ENCODE data around the gene RASSF3.
"Not testable (repeated sequence)": the region's sequence is repeated elsewhere in the genome, so short reads cannot be mapped to it uniquely, and the experiment has no call there.

Gene RASSF3

GRCh38 chr12:64671681-64672080 lies 61.4 kb downstream of the RASSF3 start:
- no peak for DNase-seq (ENCODE audit: low spot score)

- DNase-seq (ENCODE audit: low spot score), result no peak
Measured at GRCh38 chr12:64672925-64673409, 62.7 kb downstream of the RASSF3 start.

- DNase-seq (ENCODE audit: low spot score), result no peak
Measured at GRCh38 chr12:64673490-64674169, 63.3 kb downstream of the RASSF3 start.

GRCh38 chr12:64674367-64674922 lies 64.2 kb downstream of the RASSF3 start:
- DNase-seq (ENCODE audit: low spot score), result no peak

- DNase-seq (ENCODE audit: low spot score), result no peak
Measured at GRCh38 chr12:64675795-64676194, 65.5 kb downstream of the RASSF3 start.

GRCh38 chr12:64678248-64678647 lies 68.0 kb downstream of the RASSF3 start:
- no peak for DNase-seq (ENCODE audit: low spot score)

GRCh38 chr12:64678835-64679234 lies 68.5 kb downstream of the RASSF3 start:
- DNase-seq (ENCODE audit: low spot score), result no peak

- DNase-seq (ENCODE audit: low spot score), result peak; percentile 51
Measured at GRCh38 chr12:64679487-64680001, 69.2 kb downstream of the RASSF3 start.

- no peak for DNase-seq (ENCODE audit: low spot score)
Measured at GRCh38 chr12:64680235-64680634, 69.9 kb downstream of the RASSF3 start.

- DNase-seq (ENCODE audit: low spot score), result no peak
Measured at GRCh38 chr12:64681200-64682052, 71.1 kb downstream of the RASSF3 start.

GRCh38 chr12:64682572-64683277 lies 72.4 kb downstream of the RASSF3 start:
- DNase-seq (ENCODE audit: low spot score), result no peak

- DNase-seq (ENCODE audit: low spot score), result no peak
Measured at GRCh38 chr12:64683816-64684543, 73.7 kb downstream of the RASSF3 start.

- no peak for DNase-seq (ENCODE audit: low spot score)
Measured at GRCh38 chr12:64685050-64685449, 74.8 kb downstream of the RASSF3 start.

GRCh38 chr12:64685605-64686004 lies 75.3 kb downstream of the RASSF3 start:
- no peak for DNase-seq (ENCODE audit: low spot score)

- DNase-seq (ENCODE audit: low spot score), result no peak
Measured at GRCh38 chr12:64687816-64688215, 77.5 kb downstream of the RASSF3 start.

- no peak for DNase-seq (ENCODE audit: low spot score)
Measured at GRCh38 chr12:64688219-64688618, 77.9 kb downstream of the RASSF3 start.

- DNase-seq (ENCODE audit: low spot score), result no peak
Measured at GRCh38 chr12:64688715-64689114, 78.4 kb downstream of the RASSF3 start.

- DNase-seq (ENCODE audit: low spot score), result not testable (repeated sequence)
Measured at GRCh38 chr12:64690236-64690635, 79.9 kb downstream of the RASSF3 start.

- DNase-seq (ENCODE audit: low spot score), result no peak
Measured at GRCh38 chr12:64691227-64691794, 81.0 kb downstream of the RASSF3 start.

GRCh38 chr12:64691795-64692583 lies 81.7 kb downstream of the RASSF3 start:
- no peak for DNase-seq (ENCODE audit: low spot score)

Data from pons (tissue), 1 donor.